K562 (cell line): ENCODE data around the gene SERF2. TPM values are rescaled to one million over a fixed set of nuclear protein-coding genes. Genes with fewer than 3 reads are reported as not detected.

Experiments
- ARNT ChIP-seq, 2 experiments: fragments of 450-650 bp; IDR thresholded peaks; 2 replicates each; pipeline ENCODE4 v1.6.1; 2016; ENCODE audit warnings: mild to moderate bottlenecking in 1 of 2
- DNMT1 ChIP-seq: fragments of 450-650 bp; IDR thresholded peaks from 2 replicates; pipeline ENCODE4 v1.6.1; 2016; ENCODE audit warnings: antibody characterized with exemption, mild to moderate bottlenecking
- ETS2 ChIP-seq: IDR thresholded peaks from 2 replicates; pipeline ENCODE4 v1.6.1; 2016; ENCODE audit warnings: borderline replicate concordance, missing genetic modification characterization, mild to moderate bottlenecking, moderate library complexity, missing compliant biosample characterization; ENCODE audit not compliant: poor library complexity, severe bottlenecking
- KDM4B ChIP-seq, 2 experiments: fragments of 450-650 bp in 1 of 2; sonication (generic) in 1 of 2; IDR thresholded peaks; 2 replicates each; pipeline ENCODE4 v1.6.1; 2016 to 2017; ENCODE audit warnings: borderline replicate concordance in 2 of 2, antibody characterized with exemption in 1 of 2, low read depth in 1 of 2, mild to moderate bottlenecking in 1 of 2
- MAFF ChIP-seq: IDR thresholded peaks from 2 replicates; pipeline ENCODE4 v1.6.1; 2012; ENCODE audit warnings: low read length, improper control_type of control experiment
- NCOA6 ChIP-seq: fragments of 450-650 bp; IDR thresholded peaks from 2 replicates; pipeline ENCODE4 v1.6.1; 2017; ENCODE audit warnings: mild to moderate bottlenecking
- PHB ChIP-seq: fragments of 250-450 bp; sonication (Bioruptor Pico); IDR thresholded peaks from 2 replicates; pipeline ENCODE4 v1.5.0; 2021
- PHB2 ChIP-seq: fragments of 450-650 bp; IDR thresholded peaks from 2 replicates; pipeline ENCODE4 v1.6.1; 2017; ENCODE audit warnings: low read depth
- TEAD1 ChIP-seq, 2 experiments: fragments of 450-650 bp in 1 of 2; sonication (generic) in 1 of 2; formaldehyde crosslinking; IDR thresholded peaks; 2 replicates each; pipeline versions ENCODE4 v1.4.0 to v1.8.0; 2020 to 2022; ENCODE audit warnings: mild to moderate bottlenecking in 2 of 2, missing genetic modification reagents in 1 of 2
- TEAD4 ChIP-seq, 2 experiments: sonication (generic) in 1 of 2; formaldehyde crosslinking in 1 of 2; IDR thresholded peaks; 2 replicates each; pipeline versions ENCODE4 v1.6.1 to v1.8.0; 2012 to 2022; ENCODE audit warnings: borderline replicate concordance in 1 of 2, inconsistent platforms in 1 of 2, low read length in 1 of 2, mild to moderate bottlenecking in 1 of 2, missing genetic modification reagents in 1 of 2
- TFAM ChIP-seq: fragments of 250-450 bp; sonication (Bioruptor Pico); conservative IDR thresholded peaks from 2 replicates; pipeline ENCODE4 v1.5.0; 2021; ENCODE audit warnings: mild to moderate bottlenecking, moderate library complexity
- TGIF2 ChIP-seq: sonication (generic); formaldehyde crosslinking; IDR thresholded peaks from 2 replicates; pipeline ENCODE4 v1.8.1; 2022; ENCODE audit warnings: mild to moderate bottlenecking, missing genetic modification reagents, moderate library complexity
- ZNF212 ChIP-seq: fragments of 450-650 bp; formaldehyde crosslinking; IDR thresholded peaks from 2 replicates; pipeline ENCODE4 v1.4.0; 2020; ENCODE audit warnings: mild to moderate bottlenecking
- ZNF444 ChIP-seq: fragments of 250-450 bp; sonication (Bioruptor Pico); IDR thresholded peaks from 2 replicates; pipeline ENCODE4 v1.4.0; 2020; ENCODE audit warnings: mild to moderate bottlenecking, moderate library complexity
- polyA plus RNA-seq, 8 experiments: library from polyadenylated mRNA; depleted of rRNA in 4 of 8; stranded (reverse) in 5 of 8; unstranded in 3 of 8; fragments of >200 nt; fragmentation: Nextera tagmentation in 2 of 8; fragmentation: Illumina TruSeq in 1 of 8; extraction: Ambion mirVana in 2 of 8; extraction: Trizol in 1 of 8; gene quantifications; 2 replicates each; pipeline versions ENCODE4 v1.2.1 to v1.2.3, GENCODE V29; 2011 to 2014; ENCODE audit warnings: inconsistent platforms in 1 of 8, missing spikeins in 1 of 8
- total RNA-seq, 7 experiments: library from RNA; depleted of rRNA in 6 of 7; stranded (reverse); fragments of >200 nt in 6 of 7; fragmentation: Illumina TruSeq in 2 of 7; extraction: Trizol in 2 of 7; gene quantifications; 2 replicates each; pipeline versions ENCODE4 v1.2.1 to v1.2.3, GENCODE V29; 2011 to 2021; ENCODE audit warnings: low replicate concordance in 1 of 7
- TF ChIP-seq, protein P1 (sequence below): fragments of 450-650 bp; IDR thresholded peaks from 2 replicates; pipeline ENCODE4 v1.6.1; 2016; ENCODE audit warnings: borderline replicate concordance
- TF ChIP-seq, protein P2 (sequence below): fragments of 450-650 bp; IDR thresholded peaks from 2 replicates; pipeline ENCODE4 v1.6.1; 2016; ENCODE audit warnings: mild to moderate bottlenecking
- TF ChIP-seq, protein P3 (sequence below): fragments of 150-350 bp; conservative IDR thresholded peaks from 2 replicates; pipeline ENCODE4 v1.6.1; 2014; ENCODE audit warnings: low read length
- TF ChIP-seq, protein P4 (sequence below): fragments of 250-450 bp; sonication (Bioruptor Pico); IDR thresholded peaks from 2 replicates; pipeline ENCODE4 v1.4.0; 2020; ENCODE audit warnings: mild to moderate bottlenecking

Gene SERF2
- total and polyA plus RNA-seq, 9 of the 15 experiments (the other 6 are each of a cell fraction or from before 2014, with no cell fraction given) = 497 to 3,360 (median 867) TPM

DNA sequence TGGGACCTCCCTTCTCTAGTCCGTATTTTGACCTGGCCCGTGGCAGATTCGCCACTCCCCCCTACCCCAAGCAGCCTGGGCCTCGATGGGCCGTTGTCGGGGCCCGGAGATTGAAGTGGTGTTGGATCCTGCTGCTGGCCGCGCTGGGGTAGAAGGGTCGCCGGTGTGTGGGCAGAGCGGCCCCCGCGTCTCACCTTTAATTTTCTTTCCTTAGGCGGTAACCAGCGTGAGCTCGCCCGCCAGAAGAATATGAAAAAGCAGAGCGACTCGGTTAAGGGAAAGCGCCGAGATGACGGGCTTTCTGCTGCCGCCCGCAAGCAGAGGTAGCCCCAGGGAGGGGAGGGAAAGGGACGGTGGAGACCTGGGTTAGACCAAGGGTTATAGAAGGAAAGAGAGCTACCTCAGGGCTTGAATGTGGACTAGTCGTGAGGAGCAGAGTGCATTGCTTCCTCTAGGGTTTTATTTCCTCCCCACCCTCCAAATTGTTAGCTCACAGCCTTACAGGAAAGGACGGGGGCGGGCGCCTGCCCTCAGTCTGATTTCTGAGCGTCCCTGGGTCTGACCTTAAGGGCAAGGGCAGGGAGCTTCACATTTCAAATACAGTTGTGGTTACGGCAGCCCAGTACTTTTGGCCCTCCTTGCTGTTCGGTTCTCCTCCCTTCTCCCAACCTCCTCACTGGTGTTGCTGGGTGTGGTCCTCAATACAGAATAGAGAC, 799 bp downstream of the SERF2 start (continued):
- TF ChIP-seq TGIF2 (CRISPR knock-in tag) = no peak
- TF ChIP-seq ZNF212 (CRISPR knock-in tag) = no peak
- TF ChIP-seq TEAD1 (CRISPR knock-in tag; IDR thresholded peaks at IDR 0.05) = peak in 1 of 2 experiments; percentile 21; a peak in 1 of 4 replicates
- TF ChIP-seq, protein P1, sequence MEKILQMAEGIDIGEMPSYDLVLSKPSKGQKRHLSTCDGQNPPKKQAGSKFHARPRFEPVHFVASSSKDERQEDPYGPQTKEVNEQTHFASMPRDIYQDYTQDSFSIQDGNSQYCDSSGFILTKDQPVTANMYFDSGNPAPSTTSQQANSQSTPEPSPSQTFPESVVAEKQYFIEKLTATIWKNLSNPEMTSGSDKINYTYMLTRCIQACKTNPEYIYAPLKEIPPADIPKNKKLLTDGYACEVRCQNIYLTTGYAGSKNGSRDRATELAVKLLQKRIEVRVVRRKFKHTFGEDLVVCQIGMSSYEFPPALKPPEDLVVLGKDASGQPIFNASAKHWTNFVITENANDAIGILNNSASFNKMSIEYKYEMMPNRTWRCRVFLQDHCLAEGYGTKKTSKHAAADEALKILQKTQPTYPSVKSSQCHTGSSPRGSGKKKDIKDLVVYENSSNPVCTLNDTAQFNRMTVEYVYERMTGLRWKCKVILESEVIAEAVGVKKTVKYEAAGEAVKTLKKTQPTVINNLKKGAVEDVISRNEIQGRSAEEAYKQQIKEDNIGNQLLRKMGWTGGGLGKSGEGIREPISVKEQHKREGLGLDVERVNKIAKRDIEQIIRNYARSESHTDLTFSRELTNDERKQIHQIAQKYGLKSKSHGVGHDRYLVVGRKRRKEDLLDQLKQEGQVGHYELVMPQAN = no peak
- TF ChIP-seq TFAM (CRISPR knock-in tag) = no peak
- TF ChIP-seq, protein P2, sequence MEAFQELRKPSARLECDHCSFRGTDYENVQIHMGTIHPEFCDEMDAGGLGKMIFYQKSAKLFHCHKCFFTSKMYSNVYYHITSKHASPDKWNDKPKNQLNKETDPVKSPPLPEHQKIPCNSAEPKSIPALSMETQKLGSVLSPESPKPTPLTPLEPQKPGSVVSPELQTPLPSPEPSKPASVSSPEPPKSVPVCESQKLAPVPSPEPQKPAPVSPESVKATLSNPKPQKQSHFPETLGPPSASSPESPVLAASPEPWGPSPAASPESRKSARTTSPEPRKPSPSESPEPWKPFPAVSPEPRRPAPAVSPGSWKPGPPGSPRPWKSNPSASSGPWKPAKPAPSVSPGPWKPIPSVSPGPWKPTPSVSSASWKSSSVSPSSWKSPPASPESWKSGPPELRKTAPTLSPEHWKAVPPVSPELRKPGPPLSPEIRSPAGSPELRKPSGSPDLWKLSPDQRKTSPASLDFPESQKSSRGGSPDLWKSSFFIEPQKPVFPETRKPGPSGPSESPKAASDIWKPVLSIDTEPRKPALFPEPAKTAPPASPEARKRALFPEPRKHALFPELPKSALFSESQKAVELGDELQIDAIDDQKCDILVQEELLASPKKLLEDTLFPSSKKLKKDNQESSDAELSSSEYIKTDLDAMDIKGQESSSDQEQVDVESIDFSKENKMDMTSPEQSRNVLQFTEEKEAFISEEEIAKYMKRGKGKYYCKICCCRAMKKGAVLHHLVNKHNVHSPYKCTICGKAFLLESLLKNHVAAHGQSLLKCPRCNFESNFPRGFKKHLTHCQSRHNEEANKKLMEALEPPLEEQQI = no peak
- TF ChIP-seq ARNT (IDR thresholded peaks at IDR 0.05) = 0 out of 4 replicates have a peak, but pooled peaks of 1 of the 2 experiments have one; percentile 3
- TF ChIP-seq, protein P3, sequence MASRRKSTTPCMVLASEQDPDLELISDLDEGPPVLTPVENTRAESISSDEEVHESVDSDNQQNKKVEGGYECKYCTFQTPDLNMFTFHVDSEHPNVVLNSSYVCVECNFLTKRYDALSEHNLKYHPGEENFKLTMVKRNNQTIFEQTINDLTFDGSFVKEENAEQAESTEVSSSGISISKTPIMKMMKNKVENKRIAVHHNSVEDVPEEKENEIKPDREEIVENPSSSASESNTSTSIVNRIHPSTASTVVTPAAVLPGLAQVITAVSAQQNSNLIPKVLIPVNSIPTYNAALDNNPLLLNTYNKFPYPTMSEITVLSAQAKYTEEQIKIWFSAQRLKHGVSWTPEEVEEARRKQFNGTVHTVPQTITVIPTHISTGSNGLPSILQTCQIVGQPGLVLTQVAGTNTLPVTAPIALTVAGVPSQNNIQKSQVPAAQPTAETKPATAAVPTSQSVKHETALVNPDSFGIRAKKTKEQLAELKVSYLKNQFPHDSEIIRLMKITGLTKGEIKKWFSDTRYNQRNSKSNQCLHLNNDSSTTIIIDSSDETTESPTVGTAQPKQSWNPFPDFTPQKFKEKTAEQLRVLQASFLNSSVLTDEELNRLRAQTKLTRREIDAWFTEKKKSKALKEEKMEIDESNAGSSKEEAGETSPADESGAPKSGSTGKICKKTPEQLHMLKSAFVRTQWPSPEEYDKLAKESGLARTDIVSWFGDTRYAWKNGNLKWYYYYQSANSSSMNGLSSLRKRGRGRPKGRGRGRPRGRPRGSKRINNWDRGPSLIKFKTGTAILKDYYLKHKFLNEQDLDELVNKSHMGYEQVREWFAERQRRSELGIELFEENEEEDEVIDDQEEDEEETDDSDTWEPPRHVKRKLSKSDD = no peak
- no peak for TF ChIP-seq ETS2
- TF ChIP-seq DNMT1 = no peak
- TF ChIP-seq PHB2 = no peak
- no peak for TF ChIP-seq ZNF444 (CRISPR knock-in tag)
- no peak for TF ChIP-seq KDM4B (IDR thresholded peaks at IDR 0.05; ENCODE audit: borderline replicate concordance in 2 of 2, low read depth in 1 of 2)
- TF ChIP-seq TEAD4 (IDR thresholded peaks at IDR 0.05; ENCODE audit: low read length) = 0 out of 2 replicates have a peak, but pooled peaks have one; percentile 26
- TF ChIP-seq TEAD4 (CRISPR knock-in tag; IDR thresholded peaks at IDR 0.05; ENCODE audit: borderline replicate concordance) = no peak
- no peak for TF ChIP-seq NCOA6
- no peak for TF ChIP-seq MAFF
- TF ChIP-seq PHB (CRISPR knock-in tag) = no peak
- TF ChIP-seq, protein P4, sequence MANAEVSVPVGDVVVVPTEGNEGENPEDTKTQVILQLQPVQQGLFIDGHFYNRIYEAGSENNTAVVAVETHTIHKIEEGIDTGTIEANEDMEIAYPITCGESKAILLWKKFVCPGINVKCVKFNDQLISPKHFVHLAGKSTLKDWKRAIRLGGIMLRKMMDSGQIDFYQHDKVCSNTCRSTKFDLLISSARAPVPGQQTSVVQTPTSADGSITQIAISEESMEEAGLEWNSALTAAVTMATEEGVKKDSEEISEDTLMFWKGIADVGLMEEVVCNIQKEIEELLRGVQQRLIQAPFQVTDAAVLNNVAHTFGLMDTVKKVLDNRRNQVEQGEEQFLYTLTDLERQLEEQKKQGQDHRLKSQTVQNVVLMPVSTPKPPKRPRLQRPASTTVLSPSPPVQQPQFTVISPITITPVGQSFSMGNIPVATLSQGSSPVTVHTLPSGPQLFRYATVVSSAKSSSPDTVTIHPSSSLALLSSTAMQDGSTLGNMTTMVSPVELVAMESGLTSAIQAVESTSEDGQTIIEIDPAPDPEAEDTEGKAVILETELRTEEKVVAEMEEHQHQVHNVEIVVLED (CRISPR knock-in tag) = no peak
